ENCODE results near the gene OMP. TPM values are rescaled to one million over a fixed set of nuclear protein-coding genes. Genes with fewer than 3 reads are reported as not detected.

OMP gene
- polyA plus RNA-seq, 3 donors, result not detected

DNA sequence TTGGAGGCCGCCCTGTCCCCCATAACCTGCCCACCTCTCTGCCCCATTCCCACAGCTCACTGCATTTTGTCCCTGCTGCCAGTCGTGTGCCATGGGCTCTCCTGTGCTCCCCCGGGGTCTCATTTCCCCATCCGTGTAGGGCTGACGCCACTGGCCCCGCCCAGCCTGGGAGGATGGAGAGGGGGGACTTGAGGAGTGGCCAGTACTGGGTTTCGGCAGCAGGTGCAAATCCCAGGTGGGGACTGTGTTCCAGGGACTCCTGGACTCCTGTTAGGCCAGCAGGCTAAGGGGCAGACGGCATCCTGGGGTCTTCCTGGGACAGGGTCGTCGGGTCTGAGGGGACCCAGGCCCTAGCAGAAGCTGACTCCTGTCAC lies 24.2 kb downstream of the OMP start:
- no peak overlapping the region for H3K27ac ChIP-seq (ENCODE audit: low read depth, low read length)
- WGBS, 3 donors, result 18 to 20% (median 19%) methylated on average over 10 of the region's 10 CpGs

DNA sequence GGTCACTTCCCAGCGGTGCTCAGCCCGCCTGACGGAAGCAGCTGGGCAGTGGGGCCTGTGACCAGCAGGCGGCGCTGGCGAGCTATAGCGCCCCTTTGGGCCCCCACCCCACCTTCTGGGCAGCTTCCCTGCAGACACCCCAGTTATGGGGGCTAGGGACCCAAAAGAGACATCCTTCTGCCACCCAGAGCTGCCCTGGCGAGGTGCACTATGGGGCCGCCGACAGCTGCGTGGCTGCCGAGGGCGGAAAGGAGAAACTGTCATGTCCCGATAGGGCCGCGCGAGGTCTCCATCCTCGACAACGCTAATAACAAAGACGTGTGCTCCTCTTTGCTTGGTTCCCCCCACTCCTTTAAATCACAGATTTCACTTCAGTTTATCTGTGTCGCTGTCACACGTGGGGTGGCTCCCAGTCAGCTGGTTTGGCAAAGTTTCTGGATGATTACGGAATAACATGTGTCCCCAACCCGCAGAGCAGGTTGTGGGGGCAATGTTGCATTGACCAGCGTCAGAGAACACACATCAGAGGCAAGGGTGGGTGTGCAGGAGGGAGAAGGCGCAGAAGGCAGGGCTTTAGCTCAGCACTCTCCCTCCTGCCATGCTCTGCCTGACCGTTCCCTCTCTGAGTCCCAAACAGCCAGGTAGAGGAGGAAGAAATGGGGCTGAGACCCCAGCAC lies 24.7 kb downstream of the OMP start:
- WGBS, 3 donors, result 3 to 7% (median 6%) methylated on average over 27 of the region's 27 CpGs

DNA sequence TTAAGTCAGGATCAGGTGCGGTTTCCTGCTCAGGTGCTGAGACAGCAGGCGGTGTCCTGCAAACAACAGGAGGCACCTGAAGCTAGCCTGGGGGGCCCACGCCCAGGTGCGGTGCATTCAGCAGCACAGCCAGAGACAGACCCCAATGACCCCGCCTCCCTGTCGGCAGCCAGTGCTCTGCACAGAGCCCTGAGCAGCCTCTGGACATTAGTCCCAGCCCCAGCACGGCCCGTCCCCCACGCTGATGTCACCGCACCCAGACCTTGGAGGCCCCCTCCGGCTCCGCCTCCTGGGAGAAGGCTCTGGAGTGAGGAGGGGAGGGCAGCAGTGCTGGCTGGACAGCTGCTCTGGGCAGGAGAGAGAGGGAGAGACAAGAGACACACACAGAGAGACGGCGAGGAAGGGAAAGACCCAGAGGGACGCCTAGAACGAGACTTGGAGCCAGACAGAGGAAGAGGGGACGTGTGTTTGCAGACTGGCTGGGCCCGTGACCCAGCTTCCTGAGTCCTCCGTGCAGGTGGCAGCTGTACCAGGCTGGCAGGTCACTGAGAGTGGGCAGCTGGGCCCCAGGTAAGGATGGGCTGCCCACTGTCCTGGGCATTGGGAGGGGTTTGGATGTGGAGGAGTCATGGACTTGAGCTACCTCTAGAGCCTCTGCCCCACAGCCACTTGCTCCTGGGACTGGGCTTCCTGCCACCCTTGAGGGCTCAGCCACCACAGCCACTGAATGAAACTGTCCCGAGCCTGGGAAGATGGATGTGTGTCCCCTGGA lies 25.5 kb downstream of the OMP start, which contains the start of gene MYO7A:
TSS of gene MYO7A (plus strand) at position 327 of the 772 bp plus-strand sequence. CDS start 2,389 bp downstream, outside the sequence.
- WGBS, 3 donors, result 11 to 33% (median 23%) methylated on average over 20 of the region's 20 CpGs
- H3K27ac ChIP-seq (ENCODE audit: low read depth, low read length), result no peak within 1 kb of the TSS

More for the DNA sequence above, 24.7 kb downstream of the OMP start:
- H3K27ac ChIP-seq (ENCODE audit: low read depth, low read length), result no peak overlapping the region

DNA sequence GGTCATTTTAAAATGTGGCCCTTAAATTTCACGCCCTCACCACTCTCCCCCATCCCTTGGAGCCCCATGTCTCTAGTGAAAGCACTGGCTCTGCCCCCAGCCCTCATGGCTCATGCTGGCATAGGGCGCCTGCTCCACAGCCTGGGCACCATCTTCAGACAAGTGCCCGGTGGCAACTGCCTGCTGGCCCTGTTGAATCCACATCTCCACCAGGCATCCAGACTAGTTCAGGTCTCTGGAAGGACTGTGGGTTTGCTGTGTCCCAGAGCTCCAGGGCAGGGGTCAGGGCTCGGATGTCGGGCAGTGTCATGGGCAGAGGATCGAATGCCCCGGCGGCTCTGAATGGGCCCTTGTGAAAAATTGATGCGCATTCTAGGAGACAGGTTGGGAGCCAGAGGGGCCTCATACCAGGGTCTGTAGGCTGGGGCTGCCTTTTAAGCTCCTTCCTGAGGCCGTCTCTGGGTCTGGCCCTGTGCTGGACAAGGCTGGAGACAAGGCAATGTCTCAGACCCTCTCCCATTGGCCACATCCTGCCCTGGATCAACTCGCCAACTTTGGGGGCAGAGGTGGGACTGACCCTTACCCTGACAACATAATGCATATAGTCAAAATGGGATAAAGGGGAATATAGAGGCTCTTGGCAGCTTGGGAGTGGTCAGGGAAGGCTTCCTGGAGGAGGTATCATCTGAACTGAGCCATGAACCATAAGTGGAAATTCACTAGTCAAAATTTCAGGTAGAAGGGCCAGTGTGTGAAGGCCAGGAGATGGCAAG lies 26.6 kb downstream of the OMP start:
- WGBS, 3 donors, result 87 to 88% (median 87%) methylated on average over 11 of the region's 11 CpGs

DNA sequence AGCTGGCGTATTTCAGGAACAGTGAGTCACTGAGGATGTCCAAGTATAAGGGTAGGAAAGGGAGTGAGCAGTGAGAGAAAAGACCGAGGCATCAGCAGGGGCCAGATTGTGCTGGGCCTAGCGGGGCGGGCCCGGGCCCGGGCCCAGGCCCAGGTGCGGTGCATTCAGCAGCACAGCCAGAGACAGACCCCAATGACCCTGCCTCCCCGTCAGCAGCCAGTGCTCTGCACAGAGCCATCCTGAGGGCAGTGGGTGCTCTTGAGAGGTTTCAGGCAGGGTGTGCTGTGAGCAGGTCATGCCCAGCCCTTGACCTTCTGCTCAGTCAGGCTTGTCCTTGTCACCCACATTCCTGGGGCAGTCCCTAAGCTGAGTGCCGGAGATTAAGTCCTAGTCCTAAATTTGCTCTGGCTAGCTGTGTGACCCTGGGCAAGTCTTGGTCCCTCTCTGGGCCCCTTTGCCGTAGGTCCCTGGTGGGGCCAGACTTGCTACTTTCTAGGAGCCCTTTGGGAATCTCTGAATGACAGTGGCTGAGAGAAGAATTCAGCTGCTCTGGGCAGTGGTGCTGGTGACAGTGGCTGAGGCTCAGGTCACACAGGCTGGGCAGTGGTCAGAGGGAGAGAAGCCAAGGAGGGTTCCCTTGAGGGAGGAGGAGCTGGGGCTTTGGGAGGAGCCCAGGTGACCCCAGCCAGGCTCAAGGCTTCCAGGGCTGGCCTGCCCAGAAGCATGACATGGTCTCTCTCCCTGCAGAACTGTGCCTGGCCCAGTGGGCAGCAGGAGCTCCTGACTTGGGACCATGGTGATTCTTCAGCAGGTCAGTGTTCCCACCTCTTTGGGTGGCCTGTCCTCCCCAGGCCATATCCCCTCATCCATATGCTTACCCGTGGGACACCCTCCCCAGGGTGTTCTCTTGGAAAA lies 27.5 kb downstream of the OMP start:
- 89 to 96% (median 91%) methylated on average over 11 of the region's 11 CpGs for WGBS, 3 donors
- H3K27ac ChIP-seq (ENCODE audit: low read depth, low read length), result no peak overlapping the region

More for the DNA sequence above, 26.6 kb downstream of the OMP start:
- H3K27ac ChIP-seq (ENCODE audit: low read depth, low read length), result no peak overlapping the region

DNA sequence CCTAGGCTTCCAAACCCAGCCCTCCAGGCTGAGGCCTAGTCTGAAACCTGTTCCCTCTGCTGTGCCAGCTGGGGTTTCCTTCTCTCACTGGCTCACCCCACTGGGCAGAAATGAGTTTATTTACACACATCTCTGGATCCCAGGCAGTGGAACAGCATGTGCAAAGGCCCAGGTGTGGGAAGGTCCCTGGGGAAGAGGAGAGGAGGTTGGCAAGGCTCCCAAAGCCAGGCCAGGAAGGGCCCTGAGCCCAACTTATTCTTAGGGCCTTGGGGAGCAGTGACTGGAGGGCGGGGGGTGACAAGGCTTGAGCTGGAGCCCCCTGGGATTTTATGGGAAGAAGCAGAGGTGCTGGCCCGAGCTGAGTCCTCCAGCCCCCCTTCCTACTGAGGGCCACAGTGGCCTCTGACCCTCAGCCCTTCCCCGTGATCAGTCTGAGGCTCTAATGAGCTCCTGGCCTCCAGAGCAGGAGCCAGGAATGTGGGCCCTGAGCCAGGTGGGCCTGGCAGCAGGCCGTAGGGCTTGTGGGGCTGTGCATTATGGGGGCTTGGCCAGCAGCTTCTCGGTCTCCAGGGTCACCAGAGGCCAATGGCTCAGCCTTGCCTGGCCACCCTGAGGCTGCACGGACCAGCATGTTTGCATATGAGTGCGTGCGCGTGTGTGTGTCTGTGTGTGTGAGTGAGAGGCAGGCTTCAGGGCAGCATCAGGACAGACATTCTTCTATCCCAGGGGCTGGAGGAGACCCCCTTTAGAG lies 28.3 kb downstream of the OMP start:
- WGBS, 3 donors, result 47 to 58% (median 55%) methylated on average over 9 of the region's 9 CpGs
- H3K27ac ChIP-seq (ENCODE audit: low read depth, low read length), result no peak overlapping the region

DNA sequence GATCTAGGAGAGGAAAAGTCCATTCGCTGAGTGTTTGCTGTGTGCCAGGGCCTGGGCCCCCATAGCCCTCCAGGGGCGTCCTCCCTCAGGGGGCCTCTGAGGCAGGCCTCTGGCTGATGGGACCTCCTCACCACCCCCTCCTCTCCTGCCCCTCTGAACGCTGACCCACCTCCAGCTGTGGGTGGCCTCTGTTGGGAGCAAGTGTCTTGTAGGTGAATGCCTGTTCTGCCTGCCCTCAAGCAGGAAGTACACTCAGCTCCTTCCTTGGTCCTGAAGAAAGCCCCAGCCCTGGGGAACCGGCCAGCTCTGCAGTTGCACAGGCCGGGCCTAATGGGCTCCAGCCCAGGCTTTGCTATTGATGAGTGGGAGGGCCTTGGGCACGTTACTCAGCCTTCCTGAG lies 28.9 kb downstream of the OMP start:
- H3K27ac ChIP-seq (ENCODE audit: low read depth, low read length), result no peak overlapping the region

DNA sequence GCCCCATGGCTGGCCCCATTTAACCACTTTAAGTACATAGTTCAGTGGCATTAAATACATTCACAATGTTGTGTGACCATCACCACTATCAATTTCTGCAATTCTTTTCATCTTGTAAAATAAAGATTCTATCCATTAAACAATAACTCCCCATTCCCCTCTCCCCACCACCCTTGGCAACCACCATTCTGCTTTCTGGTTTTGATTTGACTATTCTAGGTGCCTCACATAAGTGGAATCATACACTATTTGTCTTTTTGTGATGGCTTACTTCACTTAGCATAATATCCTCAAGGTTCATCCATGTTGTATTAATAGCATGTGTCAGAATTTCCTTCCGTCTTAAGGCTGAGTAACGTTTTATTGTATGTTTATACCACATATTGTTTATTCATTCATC lies 32.4 kb downstream of the OMP start:
- 14 to 28% (median 14%) methylated on average over 2 of the region's 2 CpGs for WGBS, 3 donors
- H3K27ac ChIP-seq (ENCODE audit: low read depth, low read length), result no peak overlapping the region

More for the DNA sequence above, 28.9 kb downstream of the OMP start:
- WGBS, 3 donors, result 63 to 72% (median 69%) methylated on average over 6 of the region's 6 CpGs

DNA sequence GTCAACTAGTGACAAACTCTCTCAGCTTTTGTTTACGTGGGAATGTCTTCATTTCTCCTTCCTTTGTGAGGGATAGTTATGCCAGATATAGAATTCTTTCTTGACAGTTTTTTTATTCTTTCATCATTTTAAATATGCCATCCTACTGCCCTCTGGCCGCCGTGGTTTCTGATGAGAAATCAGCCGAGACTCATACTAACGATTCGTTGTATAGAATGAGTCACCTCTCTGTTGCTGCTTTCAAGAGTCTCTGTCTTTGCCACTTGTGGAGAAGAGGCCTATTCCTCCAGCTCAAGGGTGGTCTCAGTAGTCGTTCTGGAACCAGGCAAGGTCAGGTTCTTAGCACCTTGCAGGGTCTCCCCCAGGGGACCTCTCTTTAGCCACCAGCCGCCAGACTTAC lies 33.4 kb downstream of the OMP start:
- H3K27ac ChIP-seq (ENCODE audit: low read depth, low read length), result no peak overlapping the region
- 83 to 88% (median 86%) methylated on average over 8 of the region's 8 CpGs for WGBS, 3 donors

DNA sequence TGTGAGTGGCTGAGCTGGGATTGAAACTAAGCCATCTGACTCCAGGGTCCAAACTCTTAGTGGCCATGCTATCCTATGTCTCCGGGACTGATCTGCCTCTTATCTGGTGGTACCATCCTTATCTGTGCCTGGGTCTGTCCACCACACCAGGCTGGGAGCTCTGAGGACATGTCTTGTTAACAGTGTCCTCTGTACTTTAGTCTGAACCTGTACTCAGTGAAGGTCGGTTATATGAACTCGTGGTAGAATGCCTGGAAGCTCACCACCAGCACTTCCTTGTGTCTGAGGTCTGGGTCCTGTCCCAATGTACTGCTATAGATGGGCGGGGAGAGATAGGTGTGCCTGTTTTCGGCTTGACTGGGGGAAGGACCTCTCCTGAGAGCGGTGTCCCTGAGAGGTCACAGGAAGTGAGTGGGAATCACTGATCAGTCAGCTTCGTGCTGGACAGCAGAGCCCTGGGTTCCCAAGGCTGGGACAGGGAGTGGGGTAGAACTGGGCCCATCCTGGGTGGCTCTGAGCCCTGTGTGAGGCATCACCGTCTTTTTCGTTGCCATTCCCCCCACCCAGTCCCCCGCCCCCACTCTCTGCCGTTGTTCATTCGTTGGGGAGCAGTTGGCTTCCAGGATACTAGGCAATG lies 34.3 kb downstream of the OMP start:
- 74 to 77% (median 75%) methylated on average over 12 of the region's 12 CpGs for WGBS, 3 donors
- no peak overlapping the region for H3K27ac ChIP-seq (ENCODE audit: low read depth, low read length)

DNA sequence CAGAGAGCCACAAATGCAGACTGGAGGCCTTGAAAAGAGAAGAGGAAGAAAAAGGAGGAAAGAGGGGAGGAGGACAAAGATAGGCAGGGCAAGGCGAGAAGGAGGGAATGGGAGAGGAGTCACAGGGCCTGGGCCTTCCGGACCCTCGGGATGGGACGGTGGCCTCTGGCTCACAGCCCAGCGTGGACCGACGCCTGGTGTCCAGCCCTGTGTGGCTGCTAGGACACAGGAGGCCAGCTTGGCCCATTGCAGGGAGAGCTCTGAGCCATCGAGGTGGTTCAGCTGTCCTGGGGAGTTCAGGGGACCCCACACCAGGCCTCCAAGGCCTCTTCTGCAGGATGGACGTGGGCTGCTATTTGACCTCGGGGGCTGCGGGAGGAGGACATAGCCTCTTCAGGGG lies 34.8 kb downstream of the OMP start:
- WGBS, 3 donors, result 70 to 86% (median 71%) methylated on average over 10 to 11 of the region's 11 CpGs
- no peak overlapping the region for H3K27ac ChIP-seq (ENCODE audit: low read depth, low read length)

DNA sequence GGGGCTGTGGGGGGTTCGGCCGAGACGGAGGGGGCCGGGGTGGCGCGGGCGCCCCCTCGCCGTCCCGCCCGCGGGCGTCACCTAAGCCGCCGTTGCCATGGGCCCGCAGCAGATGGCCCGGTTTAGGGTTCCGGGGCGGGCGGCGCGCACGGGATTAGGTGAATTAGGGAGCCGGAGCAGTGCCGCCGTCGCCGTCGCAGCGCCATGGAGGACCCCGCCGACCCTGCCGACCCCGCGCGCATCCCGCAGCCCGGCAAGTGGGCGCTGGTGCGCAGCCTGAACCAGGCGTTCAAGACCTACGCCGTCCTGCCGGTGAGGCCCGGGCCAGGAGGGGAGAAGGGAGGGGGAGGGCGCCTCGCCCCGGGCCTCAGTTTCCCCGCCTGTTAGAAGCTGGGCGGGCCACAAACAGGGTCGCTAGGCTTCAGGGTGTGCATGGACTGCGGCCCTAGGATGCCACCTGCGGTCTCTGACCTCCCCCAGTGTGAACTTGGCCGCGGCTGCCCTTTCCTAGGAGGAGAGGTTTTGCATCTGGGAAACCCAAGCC lies 35.5 kb downstream of the OMP start:
- 37 to 46% (median 39%) methylated on average over 49 to 55 of the region's 55 CpGs for WGBS, 3 donors
- no peak overlapping the region for H3K27ac ChIP-seq (ENCODE audit: low read depth, low read length)

DNA sequence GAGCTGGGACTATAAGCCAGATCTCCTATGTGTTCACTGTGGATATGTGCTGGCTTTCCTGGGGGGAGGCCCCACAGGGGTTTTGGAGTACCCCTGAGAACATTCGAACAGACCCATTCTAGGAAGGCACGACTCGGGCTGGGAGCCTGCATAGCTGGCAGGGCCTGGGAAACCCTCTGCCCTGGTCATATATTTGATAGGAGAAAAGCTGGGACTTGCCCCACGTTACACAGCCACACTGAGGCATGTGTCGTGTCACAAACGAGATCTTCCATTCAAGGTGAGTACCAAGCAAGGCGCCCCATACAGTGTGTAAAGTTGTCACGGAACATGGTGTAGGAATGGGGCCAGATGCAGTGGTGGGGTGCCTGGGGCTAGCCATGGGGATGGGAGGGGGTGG lies 36.6 kb downstream of the OMP start:
- no peak overlapping the region for H3K27ac ChIP-seq (ENCODE audit: low read depth, low read length)
- WGBS, 3 donors, result 93 to 95% (median 95%) methylated on average over 8 of the region's 8 CpGs

DNA sequence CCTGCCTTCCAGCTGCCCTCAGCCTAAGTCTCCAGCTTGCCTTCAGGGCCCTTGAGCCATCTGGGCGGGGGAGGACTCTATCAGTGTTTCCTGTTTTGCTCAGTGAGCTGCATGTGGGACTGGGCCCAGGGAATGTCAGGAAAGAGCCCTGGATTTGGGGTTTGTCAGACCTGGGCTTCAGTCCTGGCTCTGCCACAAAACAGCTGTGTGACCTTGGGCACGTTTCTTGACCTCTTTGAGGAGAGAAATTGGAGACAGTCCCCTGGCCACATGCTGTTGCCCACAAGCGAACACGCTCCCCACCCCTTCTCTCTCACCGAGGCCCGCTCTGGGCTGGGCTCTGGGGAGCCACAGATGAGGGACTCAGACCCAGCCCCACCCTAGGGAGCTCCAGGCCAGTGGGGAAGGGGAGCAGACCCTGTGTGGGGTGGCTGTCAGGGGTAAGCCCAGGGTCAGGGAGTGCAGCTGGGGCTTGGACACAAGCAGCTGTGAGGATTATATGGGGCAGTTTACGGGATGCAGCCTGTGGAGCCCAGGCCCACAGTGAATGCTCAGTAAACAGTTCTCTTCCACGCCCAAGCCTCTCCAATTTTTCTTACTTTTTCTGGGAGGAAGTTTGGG lies 37.7 kb downstream of the OMP start:
- no peak overlapping the region for H3K27ac ChIP-seq (ENCODE audit: low read depth, low read length)
- 53 to 59% (median 55%) methylated on average over 8 of the region's 8 CpGs for WGBS, 3 donors

DNA sequence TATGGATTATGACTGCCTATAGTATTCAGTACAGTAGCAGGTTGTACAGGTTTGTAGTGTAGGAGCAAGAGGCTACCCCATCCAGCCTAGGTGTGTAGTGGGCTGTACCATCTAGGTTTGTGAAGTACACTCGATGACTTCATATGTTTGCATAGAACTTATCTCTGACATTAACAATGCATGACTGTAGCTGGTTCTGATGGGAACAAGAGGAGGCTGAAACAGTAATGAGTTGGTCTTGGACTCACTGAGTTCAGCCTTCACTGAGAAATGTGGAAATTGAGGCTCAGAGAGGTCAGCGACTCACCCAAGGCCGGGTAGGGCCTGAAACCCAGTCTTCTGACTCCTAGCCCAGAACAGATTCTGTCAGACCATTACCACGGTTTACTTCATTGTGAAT lies 38.4 kb downstream of the OMP start:
- no peak overlapping the region for H3K27ac ChIP-seq (ENCODE audit: low read depth, low read length)
- WGBS, 3 donors, result 77 to 92% (median 92%) methylated on average over 4 of the region's 4 CpGs

DNA sequence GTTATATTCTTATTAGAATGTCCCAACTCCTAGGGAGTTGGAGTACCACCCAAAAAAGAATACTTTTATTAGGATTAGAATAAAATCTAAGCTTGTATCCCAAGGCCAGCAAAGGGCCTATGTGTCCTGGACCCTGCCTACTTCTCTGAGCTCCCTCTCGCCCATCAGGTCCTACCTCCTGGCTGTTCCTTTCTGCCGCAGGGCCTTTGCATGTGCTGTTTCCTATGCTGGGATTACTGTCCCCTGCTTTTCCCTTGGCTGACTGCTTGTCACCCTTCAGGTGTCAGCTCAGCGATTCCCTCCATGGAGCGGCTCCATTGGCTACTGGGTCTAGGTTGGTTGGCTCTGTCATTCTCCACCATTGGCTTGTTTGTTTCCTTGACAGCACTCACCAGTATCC lies 38.8 kb downstream of the OMP start:
- no peak overlapping the region for H3K27ac ChIP-seq (ENCODE audit: low read depth, low read length)
- WGBS, 3 donors, result 97 to 99% (median 98%) methylated on average over 4 of the region's 4 CpGs
